Heart right ventricle (tissue), 16 donors: ENCODE measurements around the gene IFNA6. TPM values are rescaled to one million over a fixed set of nuclear protein-coding genes. Genes with fewer than 3 reads are reported as not detected.

Experiments
- ATAC-seq, 8 donors: fragments of 200-7000 bp; cut with Tn5 transposase; one replicate each; pipeline ENCODE4 v1.9.1; 2020; ENCODE audit warnings: mild to moderate bottlenecking in 8 of 8, moderate library complexity in 8 of 8, moderate number of reproducible peaks in 1 of 8
- DNase-seq, 2 donors: peaks; one replicate each; pipeline ENCODE4 v3.0.0-alpha.2; 2020
- H3K27ac ChIP-seq, 10 donors: fragments of 200-600 bp; sonication (generic) in 2 of 10; one replicate each; pipeline versions ENCODE4 v1.5.0 to v1.8.0; 2020 to 2022; ENCODE audit warnings: mild to moderate bottlenecking in 3 of 10
- H3K27me3 ChIP-seq, 7 donors: fragments of 200-600 bp; one replicate each; pipeline ENCODE4 v1.8.0; 2021 to 2022; ENCODE audit warnings: mild to moderate bottlenecking in 2 of 7
- H3K36me3 ChIP-seq, 9 donors: fragments of 200-600 bp; sonication (generic) in 1 of 9; one replicate each; pipeline versions ENCODE4 v1.5.0 to v1.8.0; 2020 to 2022; ENCODE audit warnings: mild to moderate bottlenecking in 2 of 9
- H3K4me1 ChIP-seq, 9 donors: fragments of 200-600 bp; sonication (generic) in 1 of 9; one replicate each; pipeline versions ENCODE4 v1.5.0 to v1.8.0; 2020 to 2022; ENCODE audit warnings: mild to moderate bottlenecking in 4 of 9
- H3K4me3 ChIP-seq, 10 donors: fragments of 200-600 bp; sonication (generic) in 2 of 10; one replicate each; pipeline versions ENCODE4 v1.5.0 to v1.8.0; 2020 to 2022; ENCODE audit warnings: mild to moderate bottlenecking in 7 of 10, moderate library complexity in 2 of 10
- H3K9me3 ChIP-seq, 11 donors: fragments of 200-600 bp in 10 of 11; sonication (generic) in 2 of 11; one replicate each; pipeline versions ENCODE4 v1.5.0 to v1.8.0; 2013 to 2022; ENCODE audit warnings: mild to moderate bottlenecking in 2 of 11, control low read depth in 1 of 11, moderate library complexity in 1 of 11
- WGBS, 2 donors: extraction: QIAGEN DNeasy Blood & Tissue Kit; methylation state at CpG; one replicate each; pipeline ENCODE4 v1.1.7; 2013; ENCODE audit warnings: inconsistent platforms in 1 of 2; 5-methylcytosine and 5-hydroxymethylcytosine counted together
- intact Hi-C, 10 donors: fragments of 100-400 bp; cut with DNase I; formaldehyde crosslinking; loops; one replicate each; pipeline versions ENCODE4 v1.11.1 to v1.14.2; 2022
- polyA plus RNA-seq, 2 donors: library from polyadenylated mRNA; stranded (reverse); fragments of 200-250 nt; gene quantifications; one replicate each; pipeline ENCODE4 v1.2.3, GENCODE V29; 2013
- total RNA-seq, 10 donors: library from RNA; stranded (reverse); fragmentation: NEBNext Ultra II Directional in 3 of 10; extraction: Animal tissue kit (Norgen Biotek cat#: 25700) in 3 of 10; gene quantifications; one replicate each; pipeline versions ENCODE4 v1.2.1 to v1.2.4, GENCODE V29; 2021 to 2023
- TF ChIP-seq, protein P1 (sequence below), 9 donors: fragments of 200-600 bp; sonication (generic) in 2 of 9; IDR thresholded peaks; one replicate each; pipeline versions ENCODE4 v1.5.0 to v1.8.0; 2021 to 2022; ENCODE audit warnings: antibody characterized with exemption in 9 of 9, mild to moderate bottlenecking in 5 of 9, moderate library complexity in 1 of 9
- donor health status: Arrhythmogenic right ventricular cardiomyopathy.
- donor health status: ischemic (EF 13 %, LVEDD 7.1; RV severe dilation, severe dysfunction).
- donor health status: healthy with polysubstance abuse.
- donor health status: DM: no; HTN: yes; CAD: no.
- donor health status: DM: no; HTN: no; CAD: no.
- donor health status: ischemic (EF 25% LVEDD 6.9; RV normal size, moderate dysfunction).
- donor health status: ischemic (EF 25% LVEDD 5.7; RV mildly dilated, moderate dysfunction).
- donor health status: healthy.
- donor health status: DM: yes; HTN: yes; CAD: no.
- donor health status: Ischemic cardiomyopathy.
- donor health status: ischemic (EF 35%, LVEDD 5.7; RV mildly dilated, moderate dysfunction).
- donor health status: nonischemic (EF 11% LVEDD 7.7; RV severe dilation, severe dysfunction).
- donor health status: DM: yes; HTN: yes; CAD: no.
- donor health status: PGD.
- donor health status: ischemic (EF 29% LVEDD 5.4; RV normal size, mild dysfunction).
- donor health status: nonischemic (EF 23%, LVEDD 6.1; RV moderate dilation, normal function).

IFNA6 gene
- total and polyA plus RNA-seq, 12 donors, result not detected

- intact Hi-C loops, result loop anchor here in 4 of 10 donors (5.0 to 10.0 kb wide), 4 partner anchors 119 to 479 kb away; no protein-coding TSS in a partner anchor
- Histone ChIP-seq H3K9me3 (no peaks in the 10 kb centered on the region), H3K27me3 (no peaks in the 10 kb centered on the region), H3K4me3 (no peak overlapping the region), H3K4me1 (peaks cover 0 to 19% (median 0%) of the 10 kb centered on the region in 9 donors), H3K36me3 (peaks cover 0 to 9% (median 0%) of the 10 kb centered on the region in 9 donors), H3K27ac (no peak overlapping the region)
- WGBS, 2 donors, result 41 to 46% methylated on average over 8 of the region's 8 CpGs
- TF ChIP-seq, protein P1, sequence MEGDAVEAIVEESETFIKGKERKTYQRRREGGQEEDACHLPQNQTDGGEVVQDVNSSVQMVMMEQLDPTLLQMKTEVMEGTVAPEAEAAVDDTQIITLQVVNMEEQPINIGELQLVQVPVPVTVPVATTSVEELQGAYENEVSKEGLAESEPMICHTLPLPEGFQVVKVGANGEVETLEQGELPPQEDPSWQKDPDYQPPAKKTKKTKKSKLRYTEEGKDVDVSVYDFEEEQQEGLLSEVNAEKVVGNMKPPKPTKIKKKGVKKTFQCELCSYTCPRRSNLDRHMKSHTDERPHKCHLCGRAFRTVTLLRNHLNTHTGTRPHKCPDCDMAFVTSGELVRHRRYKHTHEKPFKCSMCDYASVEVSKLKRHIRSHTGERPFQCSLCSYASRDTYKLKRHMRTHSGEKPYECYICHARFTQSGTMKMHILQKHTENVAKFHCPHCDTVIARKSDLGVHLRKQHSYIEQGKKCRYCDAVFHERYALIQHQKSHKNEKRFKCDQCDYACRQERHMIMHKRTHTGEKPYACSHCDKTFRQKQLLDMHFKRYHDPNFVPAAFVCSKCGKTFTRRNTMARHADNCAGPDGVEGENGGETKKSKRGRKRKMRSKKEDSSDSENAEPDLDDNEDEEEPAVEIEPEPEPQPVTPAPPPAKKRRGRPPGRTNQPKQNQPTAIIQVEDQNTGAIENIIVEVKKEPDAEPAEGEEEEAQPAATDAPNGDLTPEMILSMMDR (IDR thresholded peaks at IDR 0.05), result no peak
- DNase-seq, result no peak
- ATAC-seq, result peak in 2 of 8 donors; percentile 29 to 37
Measured at GRCh38 chr9:21316032-21316842, 34.5 kb downstream of the IFNA6 start.

DNA sequence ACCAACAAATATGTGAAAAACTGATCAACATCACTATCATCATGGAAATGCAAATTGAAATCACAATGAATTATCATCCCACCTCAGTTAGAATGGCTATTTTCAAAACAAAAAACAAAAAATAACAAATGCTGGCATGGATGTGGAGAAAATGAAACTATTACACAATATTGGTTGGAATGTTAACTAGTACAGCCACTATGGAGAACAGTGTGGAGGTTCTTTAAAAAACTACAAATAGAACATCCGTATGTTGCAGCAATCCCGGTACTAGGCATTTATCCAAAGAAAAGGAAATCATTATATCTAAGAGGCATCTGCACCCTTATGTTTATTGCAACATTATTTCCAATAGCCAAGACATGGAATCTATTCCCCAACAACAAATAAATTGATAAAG, 36.5 kb downstream of the IFNA6 start:
- intact Hi-C loops, result loop anchor here in 2 of 10 donors (10.0 kb wide), 2 partner anchors 121 to 481 kb away; no protein-coding TSS in a partner anchor
- Histone ChIP-seq H3K9me3 (no peaks in the 10 kb centered on the region), H3K27me3 (peaks cover 0 to 4% (median 0%) of the 10 kb centered on the region in 7 donors), H3K36me3 (no peaks in the 10 kb centered on the region), H3K27ac (no peak overlapping the region), H3K4me3 (no peak overlapping the region), H3K4me1 (peaks cover 0 to 15% (median 0%) of the 10 kb centered on the region in 9 donors)
- WGBS, 2 donors, result 76 to 93% methylated on average over 2 of the region's 2 CpGs
- TF ChIP-seq, protein P1 (IDR thresholded peaks at IDR 0.05), result no peak
- no peak for ATAC-seq
- no peak for DNase-seq

- no peak for ATAC-seq
- H3K36me3 ChIP-seq, result no peaks in the 10 kb centered on the region
- H3K27ac ChIP-seq, result no peak overlapping the region
- peaks cover 0 to 5% (median 0%) of the 10 kb centered on the region in 9 donors for H3K4me1 ChIP-seq
- intact Hi-C loops, result loop anchor here in 2 of 10 donors (10.0 kb wide), 2 partner anchors 123 to 483 kb away; no protein-coding TSS in a partner anchor
- H3K4me3 ChIP-seq, result no peak overlapping the region
- TF ChIP-seq, protein P1 (IDR thresholded peaks at IDR 0.05), result no peak
- no peaks in the 10 kb centered on the region for H3K9me3 ChIP-seq
- H3K27me3 ChIP-seq, result peaks cover 0 to 4% (median 0%) of the 10 kb centered on the region in 7 donors
- no peak for DNase-seq
- WGBS, 2 donors, result 84 to 85% methylated on average over 1 of the region's 1 CpG
Measured at GRCh38 chr9:21311889-21312288, 38.8 kb downstream of the IFNA6 start.

GRCh38 chr9:21305213-21305612, 45.5 kb downstream of the IFNA6 start, which contains the start of gene IFNA5:
Gene IFNA5 (minus strand): TSS chr9:21305313. CDS start chr9:21305256, 57 bp downstream.
- Histone ChIP-seq H3K27me3 (peaks cover 0 to 20% (median 7%) of the 10 kb centered on the region in 7 donors), H3K4me3 (no peak within 1 kb of the TSS), H3K27ac (no peak within 1 kb of the TSS), H3K36me3 (no peaks in the 10 kb centered on the region), H3K9me3 (no peaks in the 10 kb centered on the region), H3K4me1 (no peaks in the 10 kb centered on the region)
- DNase-seq (no peak), ATAC-seq (no peak)
- intact Hi-C loops, result no loop called here
- WGBS, 2 donors, result 88 to 92% methylated on average over 2 of the region's 2 CpGs
- TF ChIP-seq, protein P1 (IDR thresholded peaks at IDR 0.05), result no peak

Other genes with a start within 250 kb of the IFNA6 start
- not detected for gene IFNW1, start 209.1 kb downstream of the IFNA6 start, total RNA-seq
- gene IFNW1, start 209.1 kb downstream of the IFNA6 start, polyA plus RNA-seq, result not detected
- gene IFNA21, start 184.2 kb downstream of the IFNA6 start, total RNA-seq, result not detected
- not detected for gene IFNA21, start 184.2 kb downstream of the IFNA6 start, polyA plus RNA-seq
- not detected for gene IFNA4, start 163.3 kb downstream of the IFNA6 start, total RNA-seq
- not detected for gene IFNA4, start 163.3 kb downstream of the IFNA6 start, polyA plus RNA-seq
- not detected for gene IFNA7, start 148.7 kb downstream of the IFNA6 start, total RNA-seq
- not detected for gene IFNA7, start 148.7 kb downstream of the IFNA6 start, polyA plus RNA-seq
- not detected for gene IFNA10, start 143.7 kb downstream of the IFNA6 start, total RNA-seq
- not detected for gene IFNA10, start 143.7 kb downstream of the IFNA6 start, polyA plus RNA-seq
- gene IFNA16, start 133.6 kb downstream of the IFNA6 start, total RNA-seq, result not detected
- not detected for gene IFNA16, start 133.6 kb downstream of the IFNA6 start, polyA plus RNA-seq
- not detected for gene IFNA17, start 122.7 kb downstream of the IFNA6 start, total RNA-seq
- gene IFNA17, start 122.7 kb downstream of the IFNA6 start, polyA plus RNA-seq, result not detected
- not detected for gene IFNA14, start 110.9 kb downstream of the IFNA6 start, total RNA-seq
- gene IFNA14, start 110.9 kb downstream of the IFNA6 start, polyA plus RNA-seq, result not detected
- not detected for gene IFNA5, start 45.6 kb downstream of the IFNA6 start, total RNA-seq
- not detected for gene IFNA5, start 45.6 kb downstream of the IFNA6 start, polyA plus RNA-seq
- gene KLHL9, start 15.5 kb downstream of the IFNA6 start, total RNA-seq, result 10 to 100 TPM; 10.8 to 14.3 (median 11.9) TPM
- 1 to 10 TPM; 6.0 to 6.4 TPM for gene KLHL9, start 15.5 kb downstream of the IFNA6 start, polyA plus RNA-seq
- gene IFNA13, start 17.2 kb upstream of the IFNA6 start, total RNA-seq, result not detected
- gene IFNA13, start 17.2 kb upstream of the IFNA6 start, polyA plus RNA-seq, result not detected
- gene IFNA2, start 34.5 kb upstream of the IFNA6 start, total RNA-seq, result not detected
- not detected for gene IFNA2, start 34.5 kb upstream of the IFNA6 start, polyA plus RNA-seq
- gene IFNA8, start 58.2 kb upstream of the IFNA6 start, total RNA-seq, result not detected
- not detected for gene IFNA8, start 58.2 kb upstream of the IFNA6 start, polyA plus RNA-seq
- gene IFNA1, start 89.6 kb upstream of the IFNA6 start, total RNA-seq, result not detected
- gene IFNA1, start 89.6 kb upstream of the IFNA6 start, polyA plus RNA-seq, result not detected
- not detected for gene IFNE, start 131.4 kb upstream of the IFNA6 start, total RNA-seq
- not detected for gene IFNE, start 131.4 kb upstream of the IFNA6 start, polyA plus RNA-seq